Duodenal mucosa (tissue), 2 donors: Measurements from ENCODE around the gene FBXL19.

Source experiments
- H3K27ac ChIP-seq: one replicate; pipeline ENCODE4 v1.7.0; 2013; ENCODE audit warnings: low read depth, low read length
- H3K27me3 ChIP-seq, 2 donors: one replicate each; pipeline ENCODE4 v1.7.0; 2013; ENCODE audit warnings: low read length in 2 of 2, control low read depth in 1 of 2; ENCODE audit not compliant: insufficient read depth in 2 of 2, control insufficient read depth in 1 of 2
- H3K36me3 ChIP-seq, 2 donors: one replicate each; pipeline ENCODE4 v1.7.0; 2013; ENCODE audit warnings: low read length in 2 of 2, control low read depth in 1 of 2; ENCODE audit not compliant: insufficient read depth in 2 of 2, control insufficient read depth in 1 of 2
- H3K4me1 ChIP-seq, 2 donors: one replicate each; pipeline ENCODE4 v1.7.0; 2013; ENCODE audit warnings: low read length in 2 of 2, control low read depth in 1 of 2; ENCODE audit not compliant: insufficient read depth in 2 of 2, control insufficient read depth in 1 of 2
- H3K4me3 ChIP-seq, 2 donors: one replicate each; pipeline ENCODE4 v1.7.0; 2013; ENCODE audit warnings: low read length in 2 of 2, low read depth in 1 of 2
- H3K9ac ChIP-seq, 2 donors: one replicate each; pipeline ENCODE4 v1.7.0; 2013; ENCODE audit warnings: low read length in 2 of 2, low read depth in 1 of 2
- H3K9me3 ChIP-seq, 2 donors: one replicate each; pipeline ENCODE4 v1.7.0; 2013; ENCODE audit warnings: low read length in 2 of 2, control low read depth in 1 of 2; ENCODE audit not compliant: control insufficient read depth in 1 of 2

The FBXL19 gene

GRCh38 chr16:30954993-30955392, 31.6 kb downstream of the FBXL19 start:
- H3K27ac ChIP-seq = no peak overlapping the region
- H3K9me3 ChIP-seq = no peaks in the 10 kb centered on the region
- H3K27me3 ChIP-seq = no peaks in the 10 kb centered on the region
- H3K4me3 ChIP-seq = no peak overlapping the region
- H3K4me1 ChIP-seq = peaks cover 45 to 49% of the 10 kb centered on the region in 2 donors
- peaks cover 1 to 16% of the 10 kb centered on the region in 2 donors for H3K36me3 ChIP-seq
- no peak overlapping the region for H3K9ac ChIP-seq

GRCh38 chr16:30956601-30957455, 33.5 kb downstream of the FBXL19 start:
- peaks cover 12 to 33% of the 10 kb centered on the region in 2 donors for H3K36me3 ChIP-seq
- H3K9me3 ChIP-seq = no peaks in the 10 kb centered on the region
- H3K4me3 ChIP-seq = peak overlapping the region; percentile 93 to 94
- H3K27me3 ChIP-seq = no peaks in the 10 kb centered on the region
- peaks cover 29 to 33% of the 10 kb centered on the region in 2 donors for H3K4me1 ChIP-seq
- peak overlapping the region; percentile 71 to 86 for H3K9ac ChIP-seq
- peak overlapping the region; percentile 95 for H3K27ac ChIP-seq

GRCh38 chr16:30957456-30958174, 34.2 kb downstream of the FBXL19 start, which contains the start of gene SETD1A:
SETD1A (plus strand) TSS chr16:30957754; CDS start chr16:30958732, 978 bp downstream.
- H3K9ac ChIP-seq = peak within 1 kb of the TSS; percentile 71 to 86
- H3K9me3 ChIP-seq = no peaks in the 10 kb centered on the region
- no peaks in the 10 kb centered on the region for H3K27me3 ChIP-seq
- peak within 1 kb of the TSS; percentile 95 for H3K27ac ChIP-seq
- H3K36me3 ChIP-seq = peaks cover 16 to 39% of the 10 kb centered on the region in 2 donors
- peak within 1 kb of the TSS; percentile 93 to 94 for H3K4me3 ChIP-seq
- H3K4me1 ChIP-seq = peaks cover 29 to 33% of the 10 kb centered on the region in 2 donors

GRCh38 chr16:30958175-30959079, 35.1 kb downstream of the FBXL19 start:
- peaks cover 23 to 28% of the 10 kb centered on the region in 2 donors for H3K4me1 ChIP-seq
- peak overlapping the region; percentile 48 to 71 for H3K9ac ChIP-seq
- no peaks in the 10 kb centered on the region for H3K27me3 ChIP-seq
- no peaks in the 10 kb centered on the region for H3K9me3 ChIP-seq
- peaks cover 22 to 42% of the 10 kb centered on the region in 2 donors for H3K36me3 ChIP-seq
- peak overlapping the region; percentile 69 to 93 for H3K4me3 ChIP-seq
- no peak overlapping the region for H3K27ac ChIP-seq

- Histone ChIP-seq H3K9ac (no peak overlapping the region), H3K27ac (no peak overlapping the region), H3K27me3 (no peaks in the 10 kb centered on the region), H3K9me3 (no peaks in the 10 kb centered on the region), H3K4me3 (no peak overlapping the region), H3K4me1 (peaks cover 14 to 17% of the 10 kb centered on the region in 2 donors), H3K36me3 (peaks cover 37 to 68% of the 10 kb centered on the region in 2 donors)
Observed at GRCh38 chr16:30961384-30961783, 38.0 kb downstream of the FBXL19 start.

- no peak overlapping the region for H3K4me3 ChIP-seq
- H3K36me3 ChIP-seq = peaks cover 46 to 83% of the 10 kb centered on the region in 2 donors
Observed at GRCh38 chr16:30963925-30964511, 40.6 kb downstream of the FBXL19 start.

GRCh38 chr16:30964574-30965226, 41.3 kb downstream of the FBXL19 start:
- H3K9me3 ChIP-seq = no peaks in the 10 kb centered on the region
- no peak overlapping the region for H3K4me3 ChIP-seq
- no peak overlapping the region for H3K9ac ChIP-seq
- no peak overlapping the region for H3K27ac ChIP-seq
- H3K36me3 ChIP-seq = peaks cover 50 to 83% of the 10 kb centered on the region in 2 donors
- no peaks in the 10 kb centered on the region for H3K27me3 ChIP-seq
- no peaks in the 10 kb centered on the region for H3K4me1 ChIP-seq

More at GRCh38 chr16:30963925-30964511, 40.6 kb downstream of the FBXL19 start:
- Histone ChIP-seq H3K9ac (no peak overlapping the region), H3K4me1 (peaks cover under 1 to 4% of the 10 kb centered on the region in 2 donors), H3K9me3 (no peaks in the 10 kb centered on the region), H3K27ac (no peak overlapping the region), H3K27me3 (no peaks in the 10 kb centered on the region)

- no peaks in the 10 kb centered on the region for H3K9me3 ChIP-seq
- no peak overlapping the region for H3K27ac ChIP-seq
- no peak overlapping the region for H3K9ac ChIP-seq
- H3K4me1 ChIP-seq = no peaks in the 10 kb centered on the region
- no peaks in the 10 kb centered on the region for H3K27me3 ChIP-seq
- no peak overlapping the region for H3K4me3 ChIP-seq
- peaks cover 47 to 80% of the 10 kb centered on the region in 2 donors for H3K36me3 ChIP-seq
Observed at GRCh38 chr16:30965436-30965835, 42.1 kb downstream of the FBXL19 start.

- Histone ChIP-seq H3K4me1 (no peaks in the 10 kb centered on the region), H3K27ac (no peak overlapping the region), H3K36me3 (peaks cover 51 to 80% of the 10 kb centered on the region in 2 donors), H3K4me3 (no peak overlapping the region), H3K27me3 (no peaks in the 10 kb centered on the region), H3K9me3 (no peaks in the 10 kb centered on the region), H3K9ac (no peak overlapping the region)
Observed at GRCh38 chr16:30966033-30966619, 42.8 kb downstream of the FBXL19 start.
